IPS-NIHi11 (cell line): Measurements from ENCODE around the gene PIF1.
A peak's percentile ranks its signal among the peaks of the same experiment; 100 is the strongest.

Experiments
- DNase-seq: peaks from one replicate; pipeline ENCODE4 v3.0.0; 2012; ENCODE audit warnings: mixed read lengths, low spot score

Gene PIF1

GRCh38 chr15:64825431-64826294, at the start of gene PIF1:
Gene PIF1, minus strand, starts transcription at chr15:64825647. Its CDS starts 1,312 bp downstream, at chr15:64824335.
- peak; percentile 88 for DNase-seq

- DNase-seq, result no peak
Observed at GRCh38 chr15:64870353-64870752, 44.9 kb upstream of the PIF1 start.

GRCh38 chr15:64869501-64869900, 44.1 kb upstream of the PIF1 start:
- no peak for DNase-seq

- peak; percentile 65 for DNase-seq
Observed at GRCh38 chr15:64865998-64866520, 40.6 kb upstream of the PIF1 start.

GRCh38 chr15:64865126-64865997, 39.9 kb upstream of the PIF1 start:
- no peak for DNase-seq

- no peak for DNase-seq
Observed at GRCh38 chr15:64864068-64864467, 38.6 kb upstream of the PIF1 start.

GRCh38 chr15:64862408-64862807, 37.0 kb upstream of the PIF1 start:
- DNase-seq, result no peak

- DNase-seq, result no peak
Observed at GRCh38 chr15:64861960-64862359, 36.5 kb upstream of the PIF1 start.

GRCh38 chr15:64861331-64861730, 35.9 kb upstream of the PIF1 start:
- DNase-seq, result no peak

- no peak for DNase-seq
Observed at GRCh38 chr15:64859226-64859625, 33.8 kb upstream of the PIF1 start.

- no peak for DNase-seq
Observed at GRCh38 chr15:64858021-64858575, 32.7 kb upstream of the PIF1 start.

GRCh38 chr15:64857421-64857820, 32.0 kb upstream of the PIF1 start:
- DNase-seq, result no peak

- DNase-seq, result no peak
Observed at GRCh38 chr15:64856429-64857145, 31.1 kb upstream of the PIF1 start.

- no peak for DNase-seq
Observed at GRCh38 chr15:64855205-64855975, 29.9 kb upstream of the PIF1 start.

GRCh38 chr15:64854526-64854925, 29.1 kb upstream of the PIF1 start:
- no peak for DNase-seq

- DNase-seq, result no peak
Observed at GRCh38 chr15:64854041-64854440, 28.6 kb upstream of the PIF1 start.

- no peak for DNase-seq
Observed at GRCh38 chr15:64851503-64851840, 26.0 kb upstream of the PIF1 start.

- no peak for DNase-seq
Observed at GRCh38 chr15:64850778-64851502, 25.5 kb upstream of the PIF1 start.

- no peak for DNase-seq
Observed at GRCh38 chr15:64847876-64848716, 22.6 kb upstream of the PIF1 start.
